GM19395 (cell line): Measurements from ENCODE around the gene ARL6IP1.

Source experiments
- ATAC-seq: cut with Tn5 transposase; IDR thresholded peaks from one replicate; pipeline ENCODE4 v1.9.1; 2021; ENCODE audit warnings: mild to moderate bottlenecking, moderate library complexity; ENCODE audit not compliant: unreplicated experiment

Gene ARL6IP1

DNA sequence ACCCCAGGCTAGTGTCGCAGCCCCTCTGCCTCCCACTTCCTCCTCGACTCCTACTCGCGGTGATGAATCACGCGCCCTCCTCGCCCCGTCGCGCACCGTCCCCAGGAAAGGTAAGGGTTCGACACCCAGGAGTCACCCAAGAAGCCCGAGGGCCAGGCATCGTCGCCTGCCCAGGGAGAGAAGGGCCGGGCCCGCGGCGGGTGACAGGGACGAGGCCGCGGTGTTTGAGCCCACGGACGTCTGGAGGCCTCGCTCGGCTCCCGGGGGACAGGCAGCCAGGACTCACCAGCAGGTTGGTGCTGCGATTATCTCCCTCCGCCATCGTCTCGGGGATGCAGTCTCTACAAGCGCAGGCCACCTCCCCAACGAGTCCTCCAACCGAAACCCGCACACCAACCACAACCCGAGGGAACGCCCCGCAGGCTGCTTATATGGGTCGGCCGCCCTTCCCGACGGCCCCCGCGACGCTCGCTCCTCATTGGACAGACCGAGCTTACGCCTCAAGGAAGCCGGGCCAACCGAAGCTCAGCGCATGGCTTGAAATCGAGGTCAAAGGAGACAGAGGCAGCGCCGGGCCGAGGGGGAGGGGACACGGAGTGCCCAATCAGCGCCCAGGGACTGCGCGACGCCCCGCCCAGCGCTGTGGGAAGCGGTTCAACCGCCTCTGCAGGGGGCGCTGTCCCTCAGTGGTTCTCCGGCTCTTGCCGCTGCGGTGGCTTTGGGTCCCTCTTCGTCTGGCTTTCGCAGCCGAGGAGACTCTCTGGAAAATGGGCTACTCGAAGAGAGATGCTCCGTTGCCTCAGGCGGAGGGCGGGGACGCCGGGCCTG lies at the start of gene ARL6IP1:
Gene ARL6IP1 (minus strand): TSS at position 405 of the 828 bp plus-strand sequence. CDS start 83 bp downstream, at position 322.
- ATAC-seq, result peak; percentile 90

DNA sequence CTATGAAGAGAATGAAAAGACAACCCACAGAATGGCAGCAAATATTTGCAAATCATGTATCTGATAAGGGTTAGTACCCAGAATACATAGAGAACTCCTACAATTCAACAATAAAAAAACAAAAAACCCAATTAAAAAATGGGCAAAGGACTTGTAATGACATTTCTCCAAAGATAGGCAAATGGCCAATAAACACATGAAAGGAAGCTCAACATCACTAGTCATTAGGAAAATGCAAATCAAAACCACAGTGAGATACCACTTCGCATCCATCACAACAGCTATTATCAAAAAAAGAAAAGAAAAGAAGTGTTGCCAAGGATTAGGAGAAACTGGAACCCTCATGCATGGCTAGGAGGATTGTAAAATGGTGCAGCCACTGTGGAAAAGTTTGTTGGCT lies 45.1 kb upstream of the ARL6IP1 start:
- no peak for ATAC-seq

- no peak for ATAC-seq
Measured at GRCh38 chr16:18842565-18842964, 41.2 kb upstream of the ARL6IP1 start.

- ATAC-seq, result no peak
Measured at GRCh38 chr16:18841833-18842525, 40.6 kb upstream of the ARL6IP1 start.

DNA sequence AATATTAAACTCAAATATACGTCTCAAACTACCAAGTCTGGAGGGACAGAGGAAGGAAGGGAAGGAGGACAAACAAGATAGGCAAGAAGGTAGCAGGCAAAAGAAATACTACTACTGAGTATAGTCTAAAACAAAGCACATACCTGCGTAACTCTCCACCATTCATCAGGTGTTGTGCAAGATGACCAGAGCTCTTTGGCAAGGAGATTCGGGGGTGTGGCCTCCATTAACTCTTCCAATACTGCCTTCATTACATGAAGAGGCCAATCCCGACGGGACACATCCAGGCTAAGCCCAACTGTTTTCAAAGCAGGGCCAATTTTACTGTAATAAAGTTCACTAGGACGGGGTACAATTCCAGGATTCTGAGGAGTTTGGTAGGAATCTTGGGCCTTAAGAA lies 38.2 kb upstream of the ARL6IP1 start:
- no peak for ATAC-seq

- ATAC-seq, result no peak
Measured at GRCh38 chr16:18836702-18837101, 35.4 kb upstream of the ARL6IP1 start.

- ATAC-seq, result no peak
Measured at GRCh38 chr16:18834864-18835263, 33.5 kb upstream of the ARL6IP1 start.

GRCh38 chr16:18833707-18834505 lies 32.6 kb upstream of the ARL6IP1 start:
- no peak for ATAC-seq

DNA sequence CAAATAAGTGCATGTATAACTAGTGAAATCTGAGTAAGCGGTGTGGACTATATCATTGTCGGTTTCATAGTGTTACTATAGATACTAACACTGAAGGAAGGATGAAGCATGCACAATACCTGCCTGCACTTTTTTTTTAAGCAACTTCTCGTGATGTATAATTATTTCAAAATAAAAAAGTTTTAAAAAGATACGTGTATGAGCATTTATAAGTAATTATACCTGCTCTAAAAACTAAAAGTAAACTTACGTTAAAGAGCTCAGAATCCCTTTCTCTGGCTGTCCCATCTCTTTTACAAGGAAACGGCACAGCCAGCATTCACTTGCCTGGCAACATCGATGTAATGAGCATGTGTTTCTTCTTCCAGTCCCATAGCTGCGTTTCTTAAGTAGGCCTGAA lies 31.3 kb upstream of the ARL6IP1 start:
- ATAC-seq, result no peak

- no peak for ATAC-seq
Measured at GRCh38 chr16:18832006-18832405, 30.7 kb upstream of the ARL6IP1 start.

DNA sequence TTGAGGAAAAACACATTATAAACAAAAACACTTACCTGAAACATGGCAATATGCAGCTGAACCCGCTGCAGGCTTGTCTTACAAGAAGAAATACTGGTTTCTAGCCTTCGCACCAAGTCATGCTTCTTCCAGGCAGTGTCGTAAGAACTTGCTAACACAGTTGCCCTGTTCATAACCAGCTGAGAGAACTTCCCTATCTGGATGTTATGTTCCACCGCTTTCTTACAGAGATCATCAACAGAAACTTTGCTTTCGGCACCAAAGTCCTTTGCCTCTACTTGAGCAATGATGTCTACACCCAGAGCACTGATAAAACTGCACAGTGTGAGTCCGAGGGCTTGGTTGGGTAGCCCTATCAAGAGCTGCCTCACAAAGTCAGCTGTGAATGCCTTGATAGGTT lies 27.9 kb upstream of the ARL6IP1 start:
- no peak for ATAC-seq

DNA sequence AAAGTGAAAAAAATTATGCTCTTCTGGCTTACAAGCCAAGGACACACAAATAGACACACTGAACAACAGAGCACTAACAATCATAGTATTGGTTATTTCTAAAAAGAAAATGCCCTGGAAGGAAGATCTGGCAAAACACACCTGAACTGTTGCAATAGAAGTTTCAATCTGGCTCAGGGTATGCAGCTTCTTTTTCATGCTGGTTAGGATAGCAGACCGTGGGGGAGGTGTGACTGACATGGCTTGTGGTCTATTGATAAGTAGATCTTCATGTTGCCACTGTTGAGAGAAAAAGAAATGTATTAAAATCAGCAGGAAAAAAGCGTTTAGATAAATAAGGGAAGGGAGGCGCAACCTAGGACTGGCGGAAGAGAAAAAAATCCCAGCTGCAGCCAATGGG lies 26.5 kb upstream of the ARL6IP1 start:
- no peak for ATAC-seq

- ATAC-seq, result no peak
Measured at GRCh38 chr16:18816286-18816685, 14.9 kb upstream of the ARL6IP1 start.

GRCh38 chr16:18811925-18812324 lies 10.6 kb upstream of the ARL6IP1 start:
- ATAC-seq, result no peak

DNA sequence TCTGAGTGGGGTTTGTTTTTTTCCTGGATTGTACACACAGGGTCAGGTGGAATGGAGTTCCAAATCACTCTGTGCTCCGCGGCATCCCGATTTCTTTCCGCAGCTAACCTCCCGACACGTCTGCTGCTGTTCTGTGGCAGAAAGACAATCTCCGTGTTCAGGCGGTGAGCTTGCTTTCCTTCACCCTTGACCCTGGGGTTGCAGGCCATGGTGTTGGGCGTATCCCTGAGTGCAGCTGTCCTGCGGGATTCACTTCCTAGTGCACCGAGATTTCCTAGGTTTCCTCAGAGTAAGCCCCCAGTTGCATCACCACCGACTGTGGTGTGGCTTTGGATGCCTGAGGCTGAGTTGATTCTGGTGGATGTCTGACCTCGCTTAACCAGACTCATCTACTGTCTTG lies 7.8 kb upstream of the ARL6IP1 start:
- ATAC-seq, result no peak

DNA sequence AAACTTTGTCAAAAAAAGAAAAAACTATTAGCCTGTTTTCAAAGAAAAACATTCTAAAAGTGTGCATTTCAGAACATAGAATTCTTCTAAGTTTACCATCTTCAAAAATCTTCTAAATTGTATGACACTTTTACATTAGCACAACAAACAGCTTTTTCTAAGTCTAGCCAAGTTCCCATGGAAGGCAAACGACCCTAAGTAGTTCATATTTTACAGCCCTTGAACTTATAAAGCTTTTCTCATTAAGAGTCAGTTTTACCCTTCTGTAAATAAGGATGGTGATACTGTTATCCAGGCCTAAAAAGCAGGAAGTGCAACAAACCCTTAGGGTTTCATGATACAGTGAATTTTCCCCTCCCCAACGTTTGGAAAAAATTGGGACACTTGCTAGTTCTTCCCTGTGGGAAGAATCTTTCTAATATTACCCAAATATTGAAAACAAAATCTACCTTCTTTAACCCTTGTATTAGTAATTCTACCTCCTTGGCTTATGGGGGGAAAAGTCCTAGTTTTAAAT lies 4.0 kb upstream of the ARL6IP1 start:
- ATAC-seq, result no peak

- ATAC-seq, result no peak
Measured at GRCh38 chr16:18804540-18804939, 3.2 kb upstream of the ARL6IP1 start.

GRCh38 chr16:18803569-18804462 lies 2.5 kb upstream of the ARL6IP1 start:
- no peak for ATAC-seq

DNA sequence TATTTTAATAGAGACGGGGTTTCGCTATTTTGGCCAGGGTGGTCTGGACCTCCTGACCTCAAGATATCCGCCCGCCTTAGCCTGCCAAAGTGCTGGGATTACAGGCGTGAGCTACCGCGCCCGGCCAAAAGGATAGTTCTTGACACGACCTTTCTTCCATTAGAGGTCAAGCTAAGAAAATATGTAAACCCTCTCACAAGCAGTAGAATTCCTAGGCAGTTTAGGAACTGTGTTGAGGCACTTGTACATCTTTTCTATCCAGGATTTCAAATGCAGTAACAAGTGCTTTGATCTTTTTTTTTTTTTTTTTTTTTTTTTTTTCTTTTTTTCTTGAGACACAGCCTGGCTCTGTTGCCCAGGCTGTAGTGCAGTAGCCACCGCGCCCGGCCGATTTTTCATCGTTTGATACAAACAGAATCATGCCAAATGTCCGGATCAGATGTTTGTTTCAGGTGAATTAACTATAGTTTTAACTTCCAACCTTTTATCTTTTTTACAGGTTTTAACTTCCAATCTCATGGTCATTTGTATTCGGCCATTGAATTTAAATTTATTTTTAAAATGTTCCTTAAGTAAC lies 1.5 kb upstream of the ARL6IP1 start:
- ATAC-seq, result no peak

- ATAC-seq, result no peak
Measured at GRCh38 chr16:18800775-18801144, 589 bp downstream of the ARL6IP1 start.
